ENCODE data around the gene DBH.
"Not testable (repeated sequence)": the region's sequence is repeated elsewhere in the genome, so short reads cannot be mapped to it uniquely, and the experiment has no call there.

DBH gene

DNA sequence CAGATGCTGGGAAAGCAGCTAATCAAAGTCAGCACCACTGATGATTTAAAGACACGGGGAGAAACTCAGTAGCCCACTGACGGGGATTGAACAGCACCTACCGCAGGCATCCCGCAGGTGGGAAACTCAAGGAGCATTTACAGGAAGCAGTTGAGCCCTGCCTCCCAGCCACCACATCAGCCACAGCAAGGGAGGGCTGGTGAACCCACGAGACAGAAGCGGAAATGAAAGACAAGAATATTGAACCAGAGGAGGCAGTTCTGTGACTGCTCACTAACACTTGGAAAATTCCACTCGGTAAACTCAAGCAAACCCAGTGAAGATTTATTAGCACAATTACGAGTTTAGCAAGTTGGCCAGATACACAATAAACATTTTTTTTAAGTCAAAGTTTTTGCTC, 16.4 kb upstream of the DBH start:
- Histone ChIP-seq H3K36me3 (replicated peaks; ENCODE audit: low read depth, low read length) (no peaks in the 10 kb centered on the region), H3K79me2 (ENCODE audit: low read length) (no peaks in the 10 kb centered on the region), H3K4me3 (ENCODE audit: low read length) (peak overlapping the region; percentile 51), H3K4me1 (ENCODE audit: low read length) (peaks cover 14% of the 10 kb centered on the region), H4K20me1 (ENCODE audit: insufficient read depth, low read length) (no peaks in the 10 kb centered on the region), H3K27me3 (ENCODE audit: low read depth, low read length) (peaks cover 31% of the 10 kb centered on the region), H3K9me3 (ENCODE audit: insufficient read depth, low read length) (no peaks in the 10 kb centered on the region), H3K4me2 (ENCODE audit: low read length) (peak overlapping the region; percentile 72), H3K27ac (ENCODE audit: low read length) (no peak overlapping the region), H2AFZ (ENCODE audit: low read depth, low read length) (peak overlapping the region; percentile 37; the same call in 1 of the 2 replicates), H3K9ac (ENCODE audit: low read length) (peak overlapping the region; percentile 9; the same call in 1 of the 2 replicates)
- TF ChIP-seq EZH2phosphoT487 (IDR thresholded peaks at IDR 0.05; ENCODE audit: low read depth), result no peak
- TF ChIP-seq, protein P1, sequence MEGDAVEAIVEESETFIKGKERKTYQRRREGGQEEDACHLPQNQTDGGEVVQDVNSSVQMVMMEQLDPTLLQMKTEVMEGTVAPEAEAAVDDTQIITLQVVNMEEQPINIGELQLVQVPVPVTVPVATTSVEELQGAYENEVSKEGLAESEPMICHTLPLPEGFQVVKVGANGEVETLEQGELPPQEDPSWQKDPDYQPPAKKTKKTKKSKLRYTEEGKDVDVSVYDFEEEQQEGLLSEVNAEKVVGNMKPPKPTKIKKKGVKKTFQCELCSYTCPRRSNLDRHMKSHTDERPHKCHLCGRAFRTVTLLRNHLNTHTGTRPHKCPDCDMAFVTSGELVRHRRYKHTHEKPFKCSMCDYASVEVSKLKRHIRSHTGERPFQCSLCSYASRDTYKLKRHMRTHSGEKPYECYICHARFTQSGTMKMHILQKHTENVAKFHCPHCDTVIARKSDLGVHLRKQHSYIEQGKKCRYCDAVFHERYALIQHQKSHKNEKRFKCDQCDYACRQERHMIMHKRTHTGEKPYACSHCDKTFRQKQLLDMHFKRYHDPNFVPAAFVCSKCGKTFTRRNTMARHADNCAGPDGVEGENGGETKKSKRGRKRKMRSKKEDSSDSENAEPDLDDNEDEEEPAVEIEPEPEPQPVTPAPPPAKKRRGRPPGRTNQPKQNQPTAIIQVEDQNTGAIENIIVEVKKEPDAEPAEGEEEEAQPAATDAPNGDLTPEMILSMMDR (IDR thresholded peaks at IDR 0.05; ENCODE audit: low read depth, low read length), result no peak

DNA sequence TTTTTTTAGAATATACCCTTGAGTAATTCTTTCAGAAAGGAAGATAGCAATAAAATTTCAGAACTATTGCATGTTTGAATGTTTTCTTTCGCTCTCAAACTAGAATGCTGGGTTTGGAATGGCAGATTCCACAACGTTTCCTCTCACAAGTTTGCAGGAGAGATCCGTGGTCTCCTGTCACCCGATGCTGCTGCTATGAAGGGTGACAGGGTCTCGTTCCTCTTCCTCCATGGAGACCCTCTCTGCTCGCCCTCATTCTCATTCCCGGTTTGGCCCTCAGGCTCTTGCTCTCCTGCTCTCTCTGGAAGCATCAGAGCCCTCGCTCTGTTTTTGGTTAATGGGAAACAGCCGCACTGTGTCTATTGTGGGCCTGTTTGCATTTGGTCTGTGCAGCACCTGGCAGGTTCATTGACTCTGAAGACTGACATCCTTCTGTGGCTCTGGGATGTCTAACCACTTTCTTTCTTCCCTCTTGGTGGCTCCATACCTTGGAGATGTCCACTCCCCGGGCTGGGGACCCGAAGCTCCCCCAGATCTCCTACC, 14.4 kb upstream of the DBH start:
- H3K27ac ChIP-seq (ENCODE audit: low read length), result no peak overlapping the region
- no peaks in the 10 kb centered on the region for H3K79me2 ChIP-seq (ENCODE audit: low read length)
- peaks cover 34% of the 10 kb centered on the region for H3K27me3 ChIP-seq (ENCODE audit: low read depth, low read length)
- H2AFZ ChIP-seq (ENCODE audit: low read depth, low read length), result no peak overlapping the region
- no peaks in the 10 kb centered on the region for H3K9me3 ChIP-seq (ENCODE audit: insufficient read depth, low read length)
- H3K4me3 ChIP-seq (ENCODE audit: low read length), result no peak overlapping the region
- TF ChIP-seq, protein P1 (IDR thresholded peaks at IDR 0.05; ENCODE audit: low read depth, low read length), result no peak
- TF ChIP-seq EZH2phosphoT487 (IDR thresholded peaks at IDR 0.05; ENCODE audit: low read depth), result no peak
- H3K4me1 ChIP-seq (ENCODE audit: low read length), result peaks cover 14% of the 10 kb centered on the region
- H3K36me3 ChIP-seq (replicated peaks; ENCODE audit: low read depth, low read length), result no peaks in the 10 kb centered on the region
- H3K4me2 ChIP-seq (ENCODE audit: low read length), result no peak overlapping the region
- H4K20me1 ChIP-seq (ENCODE audit: insufficient read depth, low read length), result no peaks in the 10 kb centered on the region
- H3K9ac ChIP-seq (ENCODE audit: low read length), result no peak overlapping the region

DNA sequence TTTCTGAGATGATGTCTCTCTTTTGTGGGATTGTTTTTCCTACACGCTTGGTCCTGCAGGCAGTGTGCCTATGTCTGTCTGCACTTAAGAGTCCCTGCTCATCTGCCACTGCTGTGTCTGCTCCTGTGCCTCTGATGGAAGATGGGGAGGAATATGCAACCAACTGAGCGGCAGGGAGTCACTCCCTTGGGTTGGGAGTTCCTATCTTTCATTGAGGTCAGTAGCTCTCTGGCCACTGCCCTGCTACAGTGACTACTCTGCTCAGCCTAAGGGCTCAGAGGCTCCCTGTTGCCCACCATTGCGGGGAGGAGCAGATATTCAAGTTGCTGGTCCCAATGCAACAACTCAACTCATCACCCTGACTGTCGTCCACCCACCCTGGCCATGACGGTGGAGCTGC, 13.6 kb upstream of the DBH start:
- no peak overlapping the region for H3K27ac ChIP-seq (ENCODE audit: low read length)
- H3K9ac ChIP-seq (ENCODE audit: low read length), result no peak overlapping the region
- H3K79me2 ChIP-seq (ENCODE audit: low read length), result no peaks in the 10 kb centered on the region
- H2AFZ ChIP-seq (ENCODE audit: low read depth, low read length), result no peak overlapping the region
- no peak overlapping the region for H3K4me2 ChIP-seq (ENCODE audit: low read length)
- TF ChIP-seq, protein P1 (IDR thresholded peaks at IDR 0.05; ENCODE audit: low read depth, low read length), result no peak
- no peak for TF ChIP-seq EZH2phosphoT487 (IDR thresholded peaks at IDR 0.05; ENCODE audit: low read depth)
- no peaks in the 10 kb centered on the region for H3K9me3 ChIP-seq (ENCODE audit: insufficient read depth, low read length)
- peaks cover 35% of the 10 kb centered on the region for H3K27me3 ChIP-seq (ENCODE audit: low read depth, low read length)
- H3K4me1 ChIP-seq (ENCODE audit: low read length), result peaks cover 14% of the 10 kb centered on the region
- H4K20me1 ChIP-seq (ENCODE audit: insufficient read depth, low read length), result no peaks in the 10 kb centered on the region
- no peaks in the 10 kb centered on the region for H3K36me3 ChIP-seq (replicated peaks; ENCODE audit: low read depth, low read length)
- H3K4me3 ChIP-seq (ENCODE audit: low read length), result no peak overlapping the region

DNA sequence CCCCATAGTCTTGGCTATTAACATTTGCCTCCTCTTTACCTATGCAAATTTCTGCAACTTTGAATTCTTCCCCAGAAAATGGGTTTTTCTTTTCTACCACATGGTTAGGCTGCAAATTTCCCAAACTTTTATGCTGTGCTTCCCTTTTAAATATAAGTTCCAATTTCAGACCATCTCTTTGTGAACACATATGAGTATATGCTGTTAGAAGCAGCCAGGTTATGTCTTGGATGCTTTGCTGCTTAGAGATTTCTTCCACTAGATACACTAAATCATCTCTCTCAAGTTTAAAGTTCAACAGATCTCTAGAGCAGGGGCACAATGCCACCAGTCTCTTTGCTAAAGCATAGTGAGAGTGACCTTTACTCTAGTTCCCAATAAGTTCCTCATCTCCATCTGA, 10.2 kb upstream of the DBH start:
- H3K4me1 ChIP-seq (ENCODE audit: low read length); H3K27ac ChIP-seq (ENCODE audit: low read length); H3K4me2 ChIP-seq (ENCODE audit: low read length); H3K4me3 ChIP-seq (ENCODE audit: low read length); H2AFZ ChIP-seq (ENCODE audit: low read depth, low read length); H3K9ac ChIP-seq (ENCODE audit: low read length); H3K79me2 ChIP-seq (ENCODE audit: low read length); H4K20me1 ChIP-seq (ENCODE audit: insufficient read depth, low read length); H3K9me3 ChIP-seq (ENCODE audit: insufficient read depth, low read length); H3K36me3 ChIP-seq (replicated peaks; ENCODE audit: low read depth, low read length): not testable (repeated sequence)
- H3K27me3 ChIP-seq (ENCODE audit: low read depth, low read length), result peaks cover 25% of the 10 kb centered on the region
